Gastrocnemius medialis (tissue), 4 donors: ENCODE results near the gene CIZ1. TPM values are rescaled to one million over a fixed set of nuclear protein-coding genes. Genes with fewer than 3 reads are reported as not detected.

Experiments used
- ATAC-seq, 2 donors: fragments of 150-250 bp; one replicate each; pipeline ENCODE4 v1.9.1; 2016
- DNase-seq, 2 donors: peaks; one replicate each; pipeline ENCODE4 v3.0.0-alpha.2; 2019
- H3K27ac ChIP-seq, 4 donors: fragments of 200-600 bp; sonication (generic); 1 replicate in 1 of 4; 2 replicates in 3 of 4; pipeline ENCODE4 v1.5.1; 2016 to 2018; ENCODE audit warnings: mild to moderate bottlenecking in 2 of 4, moderate library complexity in 1 of 4
- H3K27me3 ChIP-seq, 3 donors: fragments of 200-600 bp; sonication (generic) in 2 of 3; 1 replicate in 1 of 3; 2 replicates in 2 of 3; pipeline versions ENCODE4 v1.5.1 to v1.6.0; 2016 to 2019; ENCODE audit warnings: mild to moderate bottlenecking in 1 of 3, moderate library complexity in 1 of 3
- H3K36me3 ChIP-seq, 2 donors: fragments of 200-600 bp; sonication (generic) in 1 of 2; one replicate each; pipeline ENCODE4 v1.5.1; 2017 to 2018
- H3K4me1 ChIP-seq, 2 donors: fragments of 200-600 bp; sonication (generic) in 1 of 2; one replicate each; pipeline ENCODE4 v1.5.1; 2016 to 2017; ENCODE audit warnings: mild to moderate bottlenecking in 2 of 2
- H3K4me3 ChIP-seq, 4 donors: fragments of 200-600 bp; sonication (generic) in 3 of 4; 1 replicate in 1 of 4; 2 replicates in 3 of 4; pipeline ENCODE4 v1.5.1; 2016 to 2019; ENCODE audit warnings: mild to moderate bottlenecking in 2 of 4
- H3K9me3 ChIP-seq, 3 donors: fragments of 200-600 bp; sonication (generic) in 2 of 3; 1 replicate in 1 of 3; 2 replicates in 2 of 3; pipeline ENCODE4 v1.5.1; 2016 to 2019
- CTCF ChIP-seq, 5 experiments: fragments of 450-650 bp in 3 of 5; fragments of 200-600 bp in 2 of 5; sonication (generic) in 2 of 5; IDR thresholded peaks in 4 of 5; conservative IDR thresholded peaks in 1 of 5; 1 replicate in 4 of 5; 2 replicates in 1 of 5; pipeline ENCODE4 v1.5.1; 2016 to 2019; ENCODE audit warnings: antibody characterized with exemption in 5 of 5, mild to moderate bottlenecking in 3 of 5, moderate library complexity in 3 of 5
- POLR2A ChIP-seq, 2 donors: fragments of 450-650 bp; IDR thresholded peaks; one replicate each; pipeline ENCODE4 v1.6.1; 2017; ENCODE audit warnings: antibody characterized with exemption in 2 of 2, mild to moderate bottlenecking in 2 of 2, moderate library complexity in 2 of 2
- in situ Hi-C, 4 donors: fragments of 200-750 bp; cut with MboI; loops; one replicate each; pipeline versions ENCODE4 v1.15.0 to v1.8.0; 2017; ENCODE audit warnings: low sequenced_read_pairs in 4 of 4
- intact Hi-C: fragments of 100-400 bp; cut with DNase I; formaldehyde crosslinking; loops from one replicate; pipeline ENCODE4 v1.15.1; 2023; ENCODE audit warnings: low total_unique reads
- total RNA-seq, 4 donors: library from RNA; depleted of rRNA; stranded (reverse); fragments of >200 nt; gene quantifications; one replicate each; pipeline versions ENCODE4 v1.1.0 to v1.2.3, GENCODE V29; 2016

CIZ1 gene
- total RNA-seq, 4 donors from 2014 or later: 47.8 to 61.3 (median 53.0) TPM

GRCh38 chr9:128162215-128163026 lies 29.0 kb downstream of the CIZ1 start:
- Histone ChIP-seq H3K4me3 (no peak overlapping the region), H3K27ac (no peak overlapping the region), H3K27me3 (no peaks in the 10 kb centered on the region), H3K9me3 (no peaks in the 10 kb centered on the region), H3K4me1 (peaks cover 8 to 9% of the 10 kb centered on the region in 2 donors), H3K36me3 (peaks cover 0 to 47% of the 10 kb centered on the region in 2 donors)
- ATAC-seq: peak; percentile 55 to 59
- in situ Hi-C loops (no loop called here), intact Hi-C loops (no loop called here)
- no peak for TF ChIP-seq POLR2A (IDR thresholded peaks at IDR 0.05)
- no peak for TF ChIP-seq CTCF (IDR thresholded peaks at IDR 0.05 in 4 of 5, conservative IDR thresholded peaks at IDR 0.05 in 1 of 5)
- peak; percentile 51 to 78 for DNase-seq

- Histone ChIP-seq H3K4me1 (peaks cover 8 to 9% of the 10 kb centered on the region in 2 donors), H3K36me3 (peaks cover 0 to 37% of the 10 kb centered on the region in 2 donors), H3K4me3 (no peak overlapping the region), H3K9me3 (no peaks in the 10 kb centered on the region), H3K27me3 (no peaks in the 10 kb centered on the region), H3K27ac (no peak overlapping the region)
- intact Hi-C loops: no loop called here
- in situ Hi-C loops: no loop called here
- DNase-seq: no peak
- TF ChIP-seq POLR2A (IDR thresholded peaks at IDR 0.05) (no peak), CTCF (IDR thresholded peaks at IDR 0.05 in 4 of 5, conservative IDR thresholded peaks at IDR 0.05 in 1 of 5) (no peak)
- no peak for ATAC-seq
These were observed 30.0 kb downstream of the CIZ1 start for GRCh38 chr9:128161215-128161902.

- TF ChIP-seq POLR2A (IDR thresholded peaks at IDR 0.05) (no peak), CTCF (IDR thresholded peaks at IDR 0.05 in 4 of 5, conservative IDR thresholded peaks at IDR 0.05 in 1 of 5) (no peak)
- Histone ChIP-seq H3K4me3 (peak overlapping the region; percentile 76 to 99 (median 81)), H3K36me3 (peaks cover 0 to 29% of the 10 kb centered on the region in 2 donors), H3K9me3 (no peaks in the 10 kb centered on the region), H3K27ac (peak overlapping the region; percentile 70 to 82 (median 77)), H3K27me3 (no peaks in the 10 kb centered on the region), H3K4me1 (peaks cover 8 to 9% of the 10 kb centered on the region in 2 donors)
- intact Hi-C loops: no loop called here
- in situ Hi-C loops: no loop called here
- DNase-seq (no peak), ATAC-seq (no peak)
These were observed 30.8 kb downstream of the CIZ1 start for GRCh38 chr9:128160603-128160987.

GRCh38 chr9:128159784-128160602 lies 31.4 kb downstream of the CIZ1 start, which contains the start of gene BBLN:
TSS of gene BBLN (plus strand) at chr9:128160265. CDS start at chr9:128160408, 143 bp downstream.
- intact Hi-C loops (no loop called here), in situ Hi-C loops (no loop called here)
- TF ChIP-seq CTCF (IDR thresholded peaks at IDR 0.05 in 4 of 5, conservative IDR thresholded peaks at IDR 0.05 in 1 of 5) (peak in 1 of 5 experiments; percentile 10), POLR2A (IDR thresholded peaks at IDR 0.05) (peak; percentile 32 to 46)
- H3K27me3 ChIP-seq: no peaks in the 10 kb centered on the region
- H3K4me3 ChIP-seq: peak within 1 kb of the TSS; percentile 76 to 99 (median 81)
- H3K9me3 ChIP-seq: no peaks in the 10 kb centered on the region
- H3K27ac ChIP-seq: peak within 1 kb of the TSS; percentile 70 to 82 (median 78)
- ATAC-seq (peak; percentile 87 to 88), DNase-seq (peak; percentile 91 to 92)
- peaks cover 8 to 9% of the 10 kb centered on the region in 2 donors for H3K4me1 ChIP-seq
- peaks cover 0 to 23% of the 10 kb centered on the region in 2 donors for H3K36me3 ChIP-seq
